ENCODE data around the gene CRTC1.

GRCh38 chr19:18737954-18738351 lies 54.5 kb downstream of the CRTC1 start:
- TF ChIP-seq CTCF (IDR thresholded peaks at IDR 0.05) (no peak), ZFX (IDR thresholded peaks at IDR 0.05; ENCODE audit: borderline replicate concordance) (no peak)
